GM04503 (cell line): ENCODE measurements around the gene TMEM123.
"Not testable (repeated sequence)": the region's sequence is repeated elsewhere in the genome, so short reads cannot be mapped to it uniquely, and the experiment has no call there.

Experiments
- DNase-seq: peaks from one replicate; pipeline ENCODE4 v3.0.0-alpha.2; 2012; ENCODE audit warnings: low read depth

Gene TMEM123

GRCh38 chr11:102391549-102392237 is 60.9 kb downstream of the TMEM123 start:
- DNase-seq, result no peak

- DNase-seq, result peak; percentile 10
Observed at GRCh38 chr11:102390667-102391465, 61.7 kb downstream of the TMEM123 start.

GRCh38 chr11:102389253-102389652 is 63.3 kb downstream of the TMEM123 start:
- no peak for DNase-seq

GRCh38 chr11:102387043-102387781 is 65.4 kb downstream of the TMEM123 start:
- no peak for DNase-seq

- DNase-seq, result no peak
Observed at GRCh38 chr11:102386136-102386734, 66.3 kb downstream of the TMEM123 start.

GRCh38 chr11:102385085-102386007 is 67.2 kb downstream of the TMEM123 start:
- DNase-seq, result no peak

GRCh38 chr11:102384419-102385079 is 68.0 kb downstream of the TMEM123 start:
- no peak for DNase-seq

- no peak for DNase-seq
Observed at GRCh38 chr11:102383839-102384238, 68.7 kb downstream of the TMEM123 start.

GRCh38 chr11:102382384-102382783 is 70.2 kb downstream of the TMEM123 start:
- DNase-seq, result no peak

GRCh38 chr11:102378818-102379217 is 73.7 kb downstream of the TMEM123 start:
- DNase-seq, result no peak

GRCh38 chr11:102377891-102378290 is 74.7 kb downstream of the TMEM123 start:
- DNase-seq, result no peak

- DNase-seq, result no peak
Observed at GRCh38 chr11:102375720-102376399, 76.7 kb downstream of the TMEM123 start.

- DNase-seq, result not testable (repeated sequence)
Observed at GRCh38 chr11:102374633-102375424, 77.7 kb downstream of the TMEM123 start.

GRCh38 chr11:102368472-102368871 is 84.1 kb downstream of the TMEM123 start:
- no peak for DNase-seq

GRCh38 chr11:102367364-102367763 is 85.2 kb downstream of the TMEM123 start:
- DNase-seq, result no peak

GRCh38 chr11:102364991-102365390 is 87.6 kb downstream of the TMEM123 start:
- DNase-seq, result no peak

GRCh38 chr11:102361086-102362031 is 91.2 kb downstream of the TMEM123 start:
- DNase-seq, result peak; percentile 12

- no peak for DNase-seq
Observed at GRCh38 chr11:102360681-102361080, 91.9 kb downstream of the TMEM123 start.
